Panc1 (cell line): Measurements from ENCODE around the gene ACOT4.

Experiments
- CTCF ChIP-seq: fragments of 450-650 bp; IDR thresholded peaks from 2 replicates; pipeline ENCODE4 v1.5.1; 2017; ENCODE audit warnings: mild to moderate bottlenecking
- REST ChIP-seq, 2 experiments: IDR thresholded peaks; 2 replicates each; pipeline ENCODE4 v1.6.1; 2011 to 2012; ENCODE audit warnings: low read depth in 2 of 2, control low read depth in 1 of 2, low read length in 1 of 2, mild to moderate bottlenecking in 1 of 2, moderate library complexity in 1 of 2; ENCODE audit not compliant: insufficient read depth in 1 of 2
- TCF7L2 ChIP-seq: IDR thresholded peaks from 2 replicates; pipeline ENCODE4 v1.6.1; 2011; ENCODE audit warnings: mild to moderate bottlenecking, low read depth, low read length, inconsistent platforms

- TF ChIP-seq CTCF (no peak), TCF7L2 (no peak), REST (IDR thresholded peaks at IDR 0.05; ENCODE audit: insufficient read depth in 1 of 2, low read depth in 2 of 2, low read length in 1 of 2) (no peak)
Measured at GRCh38 chr14:73620268-73620667, 28.6 kb downstream of the ACOT4 start.
